HG03280 (cell line): ENCODE measurements around the gene PKN3.
"Not testable (repeated sequence)": the region's sequence is repeated elsewhere in the genome, so short reads cannot be mapped to it uniquely, and the experiment has no call there.

Source experiments
- ATAC-seq: cut with Tn5 transposase; IDR thresholded peaks from one replicate; pipeline ENCODE4 v1.9.1; 2021; ENCODE audit warnings: mild to moderate bottlenecking, moderate library complexity; ENCODE audit not compliant: unreplicated experiment

Gene PKN3

GRCh38 chr9:128702445-128702948, at the start of gene PKN3:
Gene PKN3, plus strand, starts transcription at chr9:128702503. Its CDS starts 413 bp downstream, at chr9:128702916.
- peak; percentile 77 for ATAC-seq

GRCh38 chr9:128653908-128654307, 48.4 kb upstream of the PKN3 start:
- no peak for ATAC-seq

DNA sequence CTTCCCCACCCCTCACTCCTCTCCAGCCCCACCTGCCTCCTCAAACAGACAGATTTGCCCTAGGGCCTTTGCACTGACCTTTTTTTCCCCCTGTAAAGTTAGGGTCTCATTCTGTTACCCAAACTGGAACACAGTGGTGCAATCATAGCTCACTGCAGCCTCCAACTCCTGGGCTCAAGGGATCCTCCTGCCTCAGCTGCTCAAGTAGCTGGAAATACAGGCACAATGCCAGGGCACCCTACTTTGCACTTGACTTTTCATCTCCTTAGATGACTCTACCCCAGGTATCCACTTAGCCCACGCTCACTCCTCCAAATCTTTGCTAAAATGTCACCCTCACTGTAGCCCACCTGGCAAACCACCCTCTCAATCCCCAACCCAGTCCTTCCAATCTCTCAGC, 47.8 kb upstream of the PKN3 start:
- ATAC-seq = no peak

GRCh38 chr9:128656416-128657343, 45.6 kb upstream of the PKN3 start, which contains the start of gene DYNC2I2:
Gene DYNC2I2, minus strand, starts transcription at chr9:128656847. Its CDS starts 121 bp downstream, at chr9:128656726.
- ATAC-seq = peak; percentile 77

GRCh38 chr9:128657344-128657704, 45.0 kb upstream of the PKN3 start:
- no peak for ATAC-seq

GRCh38 chr9:128657796-128658195, 44.5 kb upstream of the PKN3 start:
- no peak for ATAC-seq

GRCh38 chr9:128666481-128666941, 35.8 kb upstream of the PKN3 start:
- not testable (repeated sequence) for ATAC-seq

DNA sequence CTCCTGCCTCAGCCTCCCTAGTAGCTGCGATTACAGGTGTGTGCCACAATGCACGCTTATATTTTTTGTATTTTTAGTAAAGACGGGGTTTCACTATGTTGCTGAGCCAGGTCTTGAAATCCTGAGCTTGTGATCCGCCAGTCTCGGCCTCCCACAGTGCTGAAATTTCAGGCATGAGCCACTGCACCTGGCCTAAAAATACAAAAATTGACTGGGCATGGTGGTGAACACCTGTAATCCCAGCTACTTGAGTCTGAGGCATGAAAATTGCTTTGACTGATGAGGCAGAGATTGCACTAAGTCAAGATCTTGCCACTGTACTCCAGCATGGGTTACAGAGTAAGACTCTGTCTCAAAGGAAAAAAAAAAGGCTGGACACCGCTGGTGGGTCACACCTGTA, 32.5 kb upstream of the PKN3 start:
- ATAC-seq = no peak

DNA sequence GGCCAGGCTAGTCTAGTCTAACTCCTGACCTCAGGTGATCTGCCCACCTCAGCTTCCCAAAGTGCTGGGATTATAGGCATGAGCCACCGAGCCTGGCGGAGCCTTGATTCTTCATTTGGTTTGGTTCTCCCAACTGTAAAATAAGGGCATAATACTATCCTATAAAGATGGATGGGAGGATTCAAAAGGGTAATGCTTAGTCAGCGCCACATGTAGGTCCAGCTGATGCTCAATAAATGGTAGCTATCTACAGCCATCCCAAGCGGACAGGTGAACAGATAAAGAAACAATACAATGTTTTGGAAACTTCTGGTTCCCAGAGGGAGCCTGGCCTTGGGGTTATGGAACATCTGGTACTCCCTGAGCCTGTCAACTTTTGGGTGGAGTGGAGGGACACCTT, 26.9 kb upstream of the PKN3 start:
- no peak for ATAC-seq

- ATAC-seq = no peak
Measured at GRCh38 chr9:128677794-128678193, 24.5 kb upstream of the PKN3 start.

GRCh38 chr9:128683340-128684064, 18.8 kb upstream of the PKN3 start:
- ATAC-seq = peak; percentile 36

GRCh38 chr9:128684065-128684324, 18.3 kb upstream of the PKN3 start:
- ATAC-seq = peak; percentile 0

GRCh38 chr9:128684325-128685199, 17.7 kb upstream of the PKN3 start:
- peak; percentile 30 for ATAC-seq

GRCh38 chr9:128685636-128686489, 16.4 kb upstream of the PKN3 start:
- no peak for ATAC-seq

DNA sequence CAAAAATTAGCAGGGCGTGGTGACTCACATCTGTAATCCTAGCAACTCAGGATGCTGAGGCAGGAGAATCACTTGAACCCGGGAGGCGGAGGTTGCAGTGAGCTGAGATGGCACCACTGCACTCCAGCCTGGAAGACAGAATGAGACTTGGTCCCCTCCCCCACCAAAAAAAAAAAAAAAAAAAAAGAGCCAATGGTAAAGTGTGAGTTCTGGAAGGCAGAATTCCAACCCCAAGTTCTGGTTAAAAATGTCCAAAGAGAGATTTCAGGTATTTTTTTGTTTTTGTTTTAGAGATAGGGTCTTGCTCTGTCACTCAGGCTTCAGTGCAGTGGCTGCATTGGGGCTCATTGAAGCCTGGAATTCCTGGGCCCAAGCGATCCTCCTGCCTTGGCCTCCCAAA, 14.8 kb upstream of the PKN3 start:
- no peak for ATAC-seq

DNA sequence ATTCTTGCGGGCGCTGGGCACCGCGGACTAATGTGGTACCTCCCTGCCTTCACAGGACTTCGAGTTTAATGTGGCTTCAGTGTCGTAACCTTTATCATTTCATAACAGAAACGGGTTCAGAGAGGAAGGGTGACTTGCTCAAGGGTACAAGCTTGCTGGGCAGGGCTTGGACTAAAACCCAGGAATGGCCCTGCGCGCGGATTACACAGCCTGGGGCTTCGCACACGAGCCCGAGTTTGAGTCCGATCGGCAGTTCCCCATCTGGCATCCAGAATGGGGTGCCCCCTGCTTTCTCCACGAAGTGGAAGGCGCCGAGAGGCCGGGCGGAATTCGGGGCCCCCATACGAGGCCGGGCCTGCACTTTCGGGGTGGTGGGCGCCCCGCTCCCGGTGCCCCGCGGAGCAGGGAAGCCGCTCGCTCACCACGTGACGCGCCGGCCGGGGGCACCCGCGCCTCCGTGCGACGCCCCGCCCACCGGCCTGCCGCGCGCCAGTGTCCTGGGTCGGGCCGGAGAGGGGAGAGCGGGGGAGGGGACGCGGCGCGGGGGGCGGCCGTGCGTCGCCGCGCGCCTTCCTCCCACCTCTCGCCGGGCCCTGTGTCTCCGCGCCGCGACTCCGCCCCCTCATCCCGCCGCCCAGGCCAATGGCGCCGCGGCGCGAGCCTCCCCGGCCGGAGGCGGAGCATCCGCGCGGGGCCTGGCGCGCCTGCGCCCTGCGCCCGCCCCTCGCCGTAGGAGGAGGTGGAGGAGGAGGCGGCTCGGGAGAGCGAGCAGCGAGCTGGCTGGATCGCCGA, 13.6 kb upstream of the PKN3 start, which contains the start of gene SET:
Gene SET (plus strand): TSS at position 722 of the 792 bp plus-strand sequence. CDS start 361 bp downstream, outside the sequence.
- peak; percentile 74 for ATAC-seq

- peak; percentile 27 for ATAC-seq
Measured at GRCh38 chr9:128689293-128689774, 13.0 kb upstream of the PKN3 start.

GRCh38 chr9:128689820-128690683, 12.3 kb upstream of the PKN3 start:
- ATAC-seq = peak; percentile 1
